ENCODE results near the gene OTULIN.

- TF ChIP-seq, protein P1, sequence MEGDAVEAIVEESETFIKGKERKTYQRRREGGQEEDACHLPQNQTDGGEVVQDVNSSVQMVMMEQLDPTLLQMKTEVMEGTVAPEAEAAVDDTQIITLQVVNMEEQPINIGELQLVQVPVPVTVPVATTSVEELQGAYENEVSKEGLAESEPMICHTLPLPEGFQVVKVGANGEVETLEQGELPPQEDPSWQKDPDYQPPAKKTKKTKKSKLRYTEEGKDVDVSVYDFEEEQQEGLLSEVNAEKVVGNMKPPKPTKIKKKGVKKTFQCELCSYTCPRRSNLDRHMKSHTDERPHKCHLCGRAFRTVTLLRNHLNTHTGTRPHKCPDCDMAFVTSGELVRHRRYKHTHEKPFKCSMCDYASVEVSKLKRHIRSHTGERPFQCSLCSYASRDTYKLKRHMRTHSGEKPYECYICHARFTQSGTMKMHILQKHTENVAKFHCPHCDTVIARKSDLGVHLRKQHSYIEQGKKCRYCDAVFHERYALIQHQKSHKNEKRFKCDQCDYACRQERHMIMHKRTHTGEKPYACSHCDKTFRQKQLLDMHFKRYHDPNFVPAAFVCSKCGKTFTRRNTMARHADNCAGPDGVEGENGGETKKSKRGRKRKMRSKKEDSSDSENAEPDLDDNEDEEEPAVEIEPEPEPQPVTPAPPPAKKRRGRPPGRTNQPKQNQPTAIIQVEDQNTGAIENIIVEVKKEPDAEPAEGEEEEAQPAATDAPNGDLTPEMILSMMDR (conservative IDR thresholded peaks at IDR 0.05; ENCODE audit: low read length): no peak
- no peak for TF ChIP-seq EZH2phosphoT487 (IDR thresholded peaks at IDR 0.05; ENCODE audit: borderline replicate concordance)
These were observed 75.0 kb downstream of the OTULIN start for GRCh38 chr5:14739538-14739937.
